CD14-positive monocyte (primary cell): Measurements from ENCODE around the gene TSPEAR. TPM values are rescaled to one million over a fixed set of nuclear protein-coding genes. Genes with fewer than 3 reads are reported as not detected.

Experiments used
- DNase-seq, 3 donors: peaks; one replicate each; pipeline ENCODE4 v3.0.0-alpha.2; 2011 to 2022
- H2AFZ ChIP-seq: 2 replicates; pipeline ENCODE4 v1.6.0; 2012; ENCODE audit warnings: mild to moderate bottlenecking, low read depth, low read length, inconsistent platforms; ENCODE audit not compliant: insufficient read depth, poor library complexity, severe bottlenecking
- H3K27ac ChIP-seq, 2 donors: 1 replicate in 1 of 2; 2 replicates in 1 of 2; pipeline ENCODE4 v1.5.1; 2012 to 2013; ENCODE audit warnings: low read length in 2 of 2, control low read depth in 1 of 2, inconsistent platforms in 1 of 2, low read depth in 1 of 2, mild to moderate bottlenecking in 1 of 2
- H3K27me3 ChIP-seq, 2 donors: one replicate each; pipeline versions ENCODE4 v1.6.0 to v1.6.1; 2011 to 2013; ENCODE audit warnings: low read length in 2 of 2; ENCODE audit not compliant: control insufficient read depth in 2 of 2, insufficient read depth in 2 of 2
- H3K36me3 ChIP-seq, 2 donors: replicated peaks in 1 of 2; 1 replicate in 1 of 2; 2 replicates in 1 of 2; pipeline versions ENCODE4 v1.5.1 to v1.6.1; 2012 to 2013; ENCODE audit warnings: low read length in 2 of 2, control low read depth in 1 of 2, inconsistent platforms in 1 of 2, mild to moderate bottlenecking in 1 of 2; ENCODE audit not compliant: insufficient read depth in 2 of 2, control insufficient read depth in 1 of 2
- H3K4me1 ChIP-seq, 2 donors: 1 replicate in 1 of 2; 2 replicates in 1 of 2; pipeline versions ENCODE4 v1.5.1 to v1.6.1; 2012 to 2013; ENCODE audit warnings: low read length in 2 of 2, control low read depth in 1 of 2, inconsistent platforms in 1 of 2, mild to moderate bottlenecking in 1 of 2, moderate library complexity in 1 of 2; ENCODE audit not compliant: insufficient read depth in 2 of 2, control insufficient read depth in 1 of 2
- H3K4me2 ChIP-seq: replicated peaks from 2 replicates; pipeline ENCODE3; 2012; ENCODE audit warnings: low read length, moderate library complexity, mild to moderate bottlenecking; ENCODE audit not compliant: poor library complexity, severe bottlenecking; ENCODE audit errors: extremely low read depth
- H3K4me3 ChIP-seq, 3 experiments: fragments of 200-600 bp in 1 of 3; sonication (generic) in 1 of 3; replicated peaks in 1 of 3; 1 replicate in 2 of 3; 2 replicates in 1 of 3; pipeline ENCODE4 v1.5.1; 2011 to 2013; ENCODE audit warnings: low read length in 3 of 3, mild to moderate bottlenecking in 3 of 3, control low read depth in 2 of 3, low read depth in 2 of 3, inconsistent platforms in 1 of 3, moderate library complexity in 1 of 3
- H3K79me2 ChIP-seq: 2 replicates; pipeline ENCODE4 v1.6.0; 2012; ENCODE audit warnings: mild to moderate bottlenecking, control low read depth, inconsistent platforms, low read length, moderate library complexity; ENCODE audit not compliant: insufficient read depth
- H3K9ac ChIP-seq: 2 replicates; pipeline ENCODE4 v1.6.0; 2017; ENCODE audit warnings: low read length, mild to moderate bottlenecking; ENCODE audit not compliant: insufficient read depth, poor library complexity, severe bottlenecking
- H3K9me3 ChIP-seq, 2 donors: replicated peaks in 1 of 2; 1 replicate in 1 of 2; 2 replicates in 1 of 2; pipeline versions ENCODE4 v1.5.1 to v1.6.1; 2012 to 2013; ENCODE audit warnings: low read length in 2 of 2, control low read depth in 1 of 2; ENCODE audit not compliant: control insufficient read depth in 1 of 2, insufficient read depth in 1 of 2
- H4K20me1 ChIP-seq: 2 replicates; pipeline ENCODE4 v1.6.0; 2012; ENCODE audit warnings: mild to moderate bottlenecking, low read length, control low read depth, moderate library complexity; ENCODE audit not compliant: insufficient read depth
- H3K27ac Mint-ChIP-seq, 7 donors: one replicate each; pipeline ENCODE4 v1.8.0; 2020; ENCODE audit warnings: mild to moderate bottlenecking in 7 of 7, mixed read lengths in 7 of 7, moderate library complexity in 6 of 7, inconsistent platforms in 2 of 7
- H3K27me3 Mint-ChIP-seq, 3 donors: one replicate each; pipeline ENCODE4 v1.8.0; 2021 to 2022; ENCODE audit warnings: low read depth in 3 of 3, mild to moderate bottlenecking in 3 of 3, mixed read lengths in 3 of 3, moderate library complexity in 3 of 3, inconsistent platforms in 1 of 3
- H3K36me3 Mint-ChIP-seq, 2 donors: one replicate each; pipeline ENCODE4 v1.8.0; 2020; ENCODE audit warnings: mixed read lengths in 2 of 2, inconsistent platforms in 1 of 2, mild to moderate bottlenecking in 1 of 2
- H3K4me1 Mint-ChIP-seq: one replicate; pipeline ENCODE4 v1.8.0; 2020; ENCODE audit warnings: mild to moderate bottlenecking, mixed read lengths
- H3K4me3 Mint-ChIP-seq, 2 donors: one replicate each; pipeline ENCODE4 v1.8.0; 2020; ENCODE audit warnings: mild to moderate bottlenecking in 2 of 2, mixed read lengths in 2 of 2, moderate library complexity in 1 of 2
- H3K9me3 Mint-ChIP-seq, 7 donors: one replicate each; pipeline ENCODE4 v1.8.0; 2020 to 2022; ENCODE audit warnings: mixed read lengths in 7 of 7, mild to moderate bottlenecking in 6 of 7, moderate library complexity in 6 of 7, inconsistent platforms in 2 of 7
- CTCF ChIP-seq: fragments of 200-600 bp; IDR thresholded peaks from one replicate; pipeline ENCODE4 v1.8.0; 2022; ENCODE audit warnings: antibody characterized with exemption, mild to moderate bottlenecking
- WGBS: methylation state at CpG from one replicate; pipeline ENCODE4 v1.1.5; 2013; ENCODE audit warnings: missing lambda C conversion rate; ENCODE audit not compliant: insufficient coverage; 5-methylcytosine and 5-hydroxymethylcytosine counted together
- intact Hi-C, 2 donors: fragments of 100-400 bp; cut with micrococcal nuclease; formaldehyde crosslinking; loops; one replicate each; pipeline versions ENCODE4 v1.15.0 to v1.15.1; 2023
- polyA plus RNA-seq, 3 donors: library from polyadenylated mRNA; depleted of rRNA in 1 of 3; unstranded in 2 of 3; stranded (reverse) in 1 of 3; fragments of 300-500 nt in 2 of 3; fragments of >200 nt in 1 of 3; fragmentation: Illumina TruSeq in 2 of 3; gene quantifications; 1 replicate in 2 of 3; 2 replicates in 1 of 3; pipeline ENCODE4 v1.2.3, GENCODE V29; 2012 to 2021

Gene TSPEAR
- polyA plus RNA-seq, 3 donors = not detected

- no peaks in the 10 kb centered on the region for H3K36me3 ChIP-seq
- no peak overlapping the region for H3K9ac ChIP-seq
- H3K4me3 Mint-ChIP-seq = no peak overlapping the region
- H3K4me1 ChIP-seq = peaks cover 7 to 10% of the 10 kb centered on the region in 2 donors
- peaks cover 0 to 3% of the 10 kb centered on the region in 2 donors for H3K9me3 ChIP-seq
- no peak overlapping the region for H3K27ac ChIP-seq
- peaks cover 0 to 19% (median 4%) of the 10 kb centered on the region in 7 donors for H3K9me3 Mint-ChIP-seq
- H3K27me3 ChIP-seq = peaks cover 0 to 5% of the 10 kb centered on the region in 2 donors
- H3K36me3 Mint-ChIP-seq = no peaks in the 10 kb centered on the region
- WGBS = 34% methylated on average over 5 of the region's 12 CpGs
- H3K4me1 Mint-ChIP-seq = peaks cover 8% of the 10 kb centered on the region
- H2AFZ ChIP-seq = no peak overlapping the region
- peaks cover 9 to 38% (median 18%) of the 10 kb centered on the region in 3 donors for H3K27me3 Mint-ChIP-seq
- no peak overlapping the region for H3K27ac Mint-ChIP-seq
- no peak overlapping the region for H3K4me3 ChIP-seq
- no peaks in the 10 kb centered on the region for H4K20me1 ChIP-seq
- no peak for TF ChIP-seq CTCF
- no peak for DNase-seq
- intact Hi-C loops = no loop called here
- H3K4me2 ChIP-seq = no peak overlapping the region
- H3K79me2 ChIP-seq = no peaks in the 10 kb centered on the region
These were observed 39.3 kb upstream of the TSPEAR start for GRCh38 chr21:44750675-44751025.

GRCh38 chr21:44749759-44750674, 38.6 kb upstream of the TSPEAR start:
- no peak overlapping the region for H3K27ac ChIP-seq
- H3K4me3 Mint-ChIP-seq = no peak overlapping the region
- peaks cover 0 to 5% of the 10 kb centered on the region in 2 donors for H3K27me3 ChIP-seq
- H3K36me3 Mint-ChIP-seq = no peaks in the 10 kb centered on the region
- no peak overlapping the region for H3K9ac ChIP-seq
- intact Hi-C loops = no loop called here
- H3K4me1 Mint-ChIP-seq = peaks cover 8% of the 10 kb centered on the region
- H3K4me3 ChIP-seq = no peak overlapping the region
- no peak overlapping the region for H3K4me2 ChIP-seq
- peaks cover 7 to 10% of the 10 kb centered on the region in 2 donors for H3K4me1 ChIP-seq
- H2AFZ ChIP-seq = no peak overlapping the region
- no peak for TF ChIP-seq CTCF
- peaks cover 0 to 18% (median 5%) of the 10 kb centered on the region in 7 donors for H3K9me3 Mint-ChIP-seq
- WGBS = 91% methylated on average over 31 of the region's 47 CpGs
- no peak overlapping the region for H3K27ac Mint-ChIP-seq
- H3K36me3 ChIP-seq = no peaks in the 10 kb centered on the region
- H4K20me1 ChIP-seq = no peaks in the 10 kb centered on the region
- H3K79me2 ChIP-seq = no peaks in the 10 kb centered on the region
- H3K27me3 Mint-ChIP-seq = peaks cover 10 to 38% (median 18%) of the 10 kb centered on the region in 3 donors
- no peak for DNase-seq
- peaks cover 0 to 3% of the 10 kb centered on the region in 2 donors for H3K9me3 ChIP-seq
